Hematopoietic multipotent progenitor cell treated with erythropoietin and hydrocortisone succinate and interleukin-3 and kit ligand, for 6 days (in vitro differentiated cells): ENCODE measurements around the gene FHL5.
A peak's percentile ranks its signal among the peaks of the same experiment; 100 is the strongest.
"Not testable (repeated sequence)": the region's sequence is repeated elsewhere in the genome, so short reads cannot be mapped to it uniquely, and the experiment has no call there.

Source experiments
- DNase-seq: peaks from one replicate; pipeline ENCODE4 v3.0.0-alpha.2; 2015

The FHL5 gene

GRCh38 chr6:96611342-96611991 lies 48.5 kb downstream of the FHL5 start:
- no peak for DNase-seq

DNA sequence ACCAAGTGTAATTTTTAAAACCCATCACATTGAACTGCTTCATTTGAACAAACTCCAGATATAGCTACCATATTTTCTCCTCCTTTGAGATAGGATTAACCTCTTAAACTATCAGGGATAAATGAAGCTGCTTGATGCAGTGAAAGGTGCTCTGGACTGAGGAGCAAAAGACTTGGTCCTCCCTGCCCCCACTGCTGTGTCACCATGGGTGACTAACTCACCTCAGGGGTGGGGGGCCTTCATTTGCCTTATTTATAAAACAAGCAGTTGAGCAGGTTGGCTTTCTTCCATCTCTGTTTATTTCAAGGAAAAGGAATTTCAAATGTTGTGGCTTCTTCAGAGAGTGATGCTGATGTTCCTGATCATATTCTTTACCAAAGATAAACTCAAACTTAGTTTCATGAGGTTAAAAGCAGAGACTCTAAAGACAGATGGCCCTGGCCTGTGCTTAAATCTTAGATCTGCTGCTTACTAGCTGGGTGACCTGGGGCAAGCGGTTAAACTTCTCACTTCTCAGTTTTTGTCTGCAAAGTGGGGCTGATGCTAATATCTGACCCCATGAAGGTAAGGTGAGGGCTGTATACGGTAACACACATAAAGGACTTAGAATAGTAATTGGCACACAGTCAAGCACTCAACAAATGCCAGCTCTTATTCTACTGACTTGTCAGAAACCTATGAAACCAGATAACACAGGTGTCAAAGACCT lies 50.5 kb downstream of the FHL5 start:
- no peak for DNase-seq

DNA sequence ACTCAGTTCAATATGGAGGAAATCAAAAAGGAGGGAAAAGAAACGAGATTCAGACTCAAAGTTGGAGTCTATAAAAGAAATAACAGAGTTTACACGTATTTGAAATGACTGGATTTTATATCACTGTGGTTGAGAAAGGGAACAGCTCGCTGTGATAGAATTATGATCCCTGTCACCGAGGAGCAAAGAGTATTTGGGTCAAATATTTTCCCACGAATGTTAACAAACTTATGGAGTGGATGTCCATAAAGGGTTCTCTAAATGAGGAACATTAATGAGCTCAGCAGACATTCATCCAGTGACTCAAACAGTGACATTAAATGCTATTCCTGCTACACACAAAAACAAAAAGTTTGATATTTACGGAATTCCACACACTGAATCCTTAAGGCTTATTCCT lies 57.9 kb downstream of the FHL5 start:
- no peak for DNase-seq

DNA sequence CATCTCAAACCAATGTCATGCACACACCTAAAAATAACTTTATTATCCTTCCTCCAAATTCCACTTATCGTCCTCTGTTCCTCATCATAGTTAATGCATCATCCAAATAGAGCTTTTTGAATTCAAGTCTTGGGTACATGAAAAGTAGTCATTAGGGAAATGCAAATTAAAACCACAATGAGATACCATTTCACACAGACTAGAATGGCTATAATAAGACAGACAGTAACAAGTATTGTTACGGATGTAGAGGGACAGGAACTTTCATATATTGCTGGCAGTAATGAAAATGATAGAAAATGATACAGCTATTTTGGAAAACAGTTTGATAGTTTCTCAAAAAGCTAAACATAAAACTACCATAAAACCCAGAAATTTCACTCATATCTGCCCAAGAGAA lies 59.1 kb downstream of the FHL5 start:
- DNase-seq: no peak

DNA sequence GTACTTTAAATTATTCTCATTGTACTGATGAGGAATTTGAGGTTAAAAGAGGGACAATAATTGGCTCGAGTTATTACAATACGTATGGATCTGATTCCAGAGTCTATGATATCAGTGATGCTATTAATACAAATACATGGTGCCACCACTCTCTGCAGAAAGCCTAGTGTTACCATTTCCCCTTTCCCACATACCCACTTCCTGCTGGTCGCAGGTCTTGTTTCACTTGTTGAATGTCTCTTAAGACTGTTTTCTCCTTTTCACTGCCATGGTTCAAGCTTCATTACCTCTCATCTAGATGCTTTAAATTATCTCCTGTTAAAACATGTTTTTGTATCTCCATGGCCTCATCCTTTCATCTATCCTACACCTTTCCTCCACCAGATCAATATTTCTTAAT lies 62.0 kb downstream of the FHL5 start:
- no peak for DNase-seq

GRCh38 chr6:96626759-96627364 lies 63.9 kb downstream of the FHL5 start:
- DNase-seq: peak; percentile 74

DNA sequence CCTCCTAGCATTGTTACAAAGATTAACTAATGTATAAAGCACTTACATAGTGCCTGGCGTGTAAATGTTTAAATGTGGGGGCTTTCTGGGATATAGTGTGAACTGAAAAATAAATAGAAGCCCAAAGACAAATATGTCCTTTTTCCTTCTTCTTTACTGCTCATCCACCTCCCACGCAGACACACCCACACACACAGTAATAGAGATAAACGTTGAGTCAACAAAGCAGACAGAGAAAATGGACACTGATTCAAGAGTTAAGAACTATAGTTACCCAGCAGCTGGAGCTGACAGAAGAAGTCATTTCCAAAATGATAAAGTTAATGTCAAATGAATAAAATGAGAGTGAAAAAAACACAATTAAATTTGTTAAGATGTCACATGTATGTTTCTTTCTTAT lies 68.3 kb downstream of the FHL5 start:
- DNase-seq: no peak

GRCh38 chr6:96637979-96638378 lies 75.1 kb downstream of the FHL5 start:
- not testable (repeated sequence) for DNase-seq

DNA sequence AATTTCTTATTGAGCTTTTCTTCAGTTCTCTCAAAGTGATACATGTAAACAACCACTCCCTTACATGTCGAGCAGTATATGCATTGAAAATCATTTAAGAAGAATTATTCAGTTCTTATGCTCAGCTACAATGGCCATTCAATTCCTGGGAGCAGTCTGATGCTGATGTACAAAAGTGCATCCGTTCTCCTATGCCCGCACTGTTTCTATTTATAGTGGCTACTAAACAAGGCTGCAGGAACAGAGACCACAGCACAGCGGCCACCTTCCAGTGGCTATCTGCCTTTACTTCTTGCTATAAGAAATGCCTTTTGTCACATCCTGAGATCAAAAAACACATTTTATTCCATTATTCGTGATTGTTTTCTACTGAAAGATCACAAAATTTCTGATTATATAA lies 82.2 kb downstream of the FHL5 start:
- DNase-seq: no peak

GRCh38 chr6:96649926-96650325 lies 87.0 kb downstream of the FHL5 start:
- DNase-seq: no peak

DNA sequence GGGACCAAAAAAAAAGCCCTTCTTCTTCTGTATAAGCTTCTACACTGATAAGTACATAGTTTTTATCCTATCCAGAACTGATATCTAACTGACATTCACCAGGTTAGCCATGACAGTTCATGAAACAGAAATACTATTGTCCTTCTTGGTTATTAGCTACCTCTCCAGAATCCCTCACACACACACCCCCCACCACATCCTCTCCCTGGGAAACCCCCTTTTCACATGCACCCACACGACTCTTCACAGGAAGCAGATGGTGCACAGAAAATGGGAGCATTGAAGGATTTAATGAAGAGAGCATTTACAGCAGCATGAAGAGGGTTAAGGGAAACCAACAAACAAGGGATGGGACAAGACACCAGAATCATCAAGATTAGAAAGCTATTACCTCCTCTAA lies 88.9 kb downstream of the FHL5 start:
- DNase-seq: no peak

DNA sequence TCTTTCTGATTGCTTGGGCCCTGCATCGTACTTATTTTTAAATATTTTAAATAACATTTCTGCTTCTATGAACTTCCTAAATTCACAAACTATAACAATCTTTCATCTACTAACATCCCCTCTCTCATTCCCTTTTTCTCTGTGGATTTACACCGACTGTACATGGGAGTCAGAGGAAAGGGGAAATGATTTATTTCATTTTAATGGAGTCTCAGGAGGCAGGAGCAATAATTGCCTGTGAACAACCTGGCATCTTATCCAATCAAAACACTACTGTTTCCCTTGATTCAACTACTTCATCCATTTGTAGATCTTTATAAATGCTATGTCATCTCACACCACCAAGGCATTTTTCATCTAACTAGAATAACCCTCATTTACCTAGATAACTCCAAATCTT lies 89.6 kb downstream of the FHL5 start:
- DNase-seq: no peak

DNA sequence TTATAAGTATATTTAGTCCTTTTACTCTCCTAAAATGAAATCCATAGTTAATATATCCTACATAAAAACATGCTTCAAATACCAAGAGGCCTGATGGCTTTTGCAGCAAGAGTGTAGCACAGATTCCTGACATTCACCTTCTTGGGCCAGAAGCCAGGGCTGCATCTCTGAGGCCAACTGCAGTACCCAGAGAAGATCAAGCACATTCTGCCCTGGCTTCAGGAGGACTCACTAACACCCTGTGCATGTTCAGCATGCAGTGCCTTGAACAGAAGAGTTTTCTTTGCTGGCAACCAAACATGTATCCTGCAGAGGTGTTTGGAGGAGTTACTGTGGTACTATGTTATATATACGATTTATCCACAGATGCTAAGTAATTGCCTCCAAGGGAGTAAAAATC lies 90.3 kb downstream of the FHL5 start:
- DNase-seq: no peak

- no peak for DNase-seq
Observed at GRCh38 chr6:96656567-96656966, 93.6 kb downstream of the FHL5 start.

GRCh38 chr6:96657344-96657743 lies 94.4 kb downstream of the FHL5 start:
- DNase-seq: no peak

- no peak for DNase-seq
Observed at GRCh38 chr6:96659084-96659845, 96.3 kb downstream of the FHL5 start.
